Mucosa of descending colon (tissue), 3 donors: ENCODE measurements around the gene MSTN. TPM values are rescaled to one million over a fixed set of nuclear protein-coding genes. Genes with fewer than 3 reads are reported as not detected.

ENCODE experiments used
- ATAC-seq: fragments of 200-7000 bp; cut with Tn5 transposase; one replicate; pipeline ENCODE4 v1.9.1; 2020; ENCODE audit warnings: mild to moderate bottlenecking, moderate library complexity
- DNase-seq, 3 donors: peaks; one replicate each; pipeline ENCODE4 v3.0.0-alpha.2; 2020
- H3K36me3 ChIP-seq: fragments of 200-600 bp; one replicate; pipeline ENCODE4 v1.8.0; 2021; ENCODE audit warnings: low read depth, mild to moderate bottlenecking
- H3K4me1 ChIP-seq: fragments of 200-600 bp; one replicate; pipeline ENCODE4 v1.8.0; 2021; ENCODE audit warnings: low read depth, mild to moderate bottlenecking
- H3K4me3 ChIP-seq: fragments of 200-600 bp; one replicate; pipeline ENCODE4 v1.8.0; 2021; ENCODE audit warnings: mild to moderate bottlenecking
- H3K9me3 ChIP-seq: fragments of 200-600 bp; one replicate; pipeline ENCODE4 v1.8.0; 2021; ENCODE audit warnings: mild to moderate bottlenecking
- CTCF ChIP-seq: fragments of 200-600 bp; IDR thresholded peaks from one replicate; pipeline ENCODE4 v1.8.0; 2022; ENCODE audit warnings: antibody characterized with exemption, mild to moderate bottlenecking
- intact Hi-C, 2 donors: fragments of 100-400 bp; cut with DNase I in 1 of 2; cut with micrococcal nuclease in 1 of 2; formaldehyde crosslinking; loops; one replicate each; pipeline versions ENCODE4 v1.11.0 to v1.11.1; 2022; cut with DNase I, micrococcal nuclease
- total RNA-seq, 3 donors: library from RNA; stranded (reverse); fragmentation: NEBNext Ultra II Directional in 2 of 3; extraction: Animal tissue kit (Norgen Biotek cat#: 25700) in 2 of 3; gene quantifications; one replicate each; pipeline versions ENCODE4 v1.2.1 to v1.2.4, GENCODE V29; 2021 to 2023
- donor health status: DM: no; HTN: no; CAD: no; lungs with moderate emphysema.
- donor health status: DM: no; HTN: no; CAD: no.
- donor health status: DM: no; HTN: yes; CAD: no.

MSTN gene
- total RNA-seq, 3 donors from 2014 or later = 0.26 to 0.35 TPM; not detected in 1

- no peaks in the 10 kb centered on the region for H3K36me3 ChIP-seq
- DNase-seq = no peak
- ATAC-seq = no peak
- intact Hi-C loops = no loop called here
- no peaks in the 10 kb centered on the region for H3K9me3 ChIP-seq
- H3K4me1 ChIP-seq = no peaks in the 10 kb centered on the region
- no peak for TF ChIP-seq CTCF
- H3K4me3 ChIP-seq = no peak overlapping the region
Observed at GRCh38 chr2:190068764-190069163, 6.2 kb upstream of the MSTN start.

- Histone ChIP-seq H3K36me3 (no peaks in the 10 kb centered on the region), H3K4me1 (no peaks in the 10 kb centered on the region), H3K4me3 (no peak overlapping the region), H3K9me3 (no peaks in the 10 kb centered on the region)
- ATAC-seq (no peak), DNase-seq (no peak)
- no peak for TF ChIP-seq CTCF
- intact Hi-C loops = no loop called here
Observed at GRCh38 chr2:190065839-190066238, 3.3 kb upstream of the MSTN start.

GRCh38 chr2:190063624-190064023 is 1.1 kb upstream of the MSTN start:
- ATAC-seq = no peak
- no peak for DNase-seq
- no peaks in the 10 kb centered on the region for H3K9me3 ChIP-seq
- no peaks in the 10 kb centered on the region for H3K36me3 ChIP-seq
- intact Hi-C loops = no loop called here
- no peak overlapping the region for H3K4me3 ChIP-seq
- TF ChIP-seq CTCF = no peak
- no peaks in the 10 kb centered on the region for H3K4me1 ChIP-seq

GRCh38 chr2:190062053-190062452 is 476 bp downstream of the MSTN start:
- H3K4me3 ChIP-seq = no peak overlapping the region
- H3K4me1 ChIP-seq = no peaks in the 10 kb centered on the region
- TF ChIP-seq CTCF = no peak
- H3K9me3 ChIP-seq = no peaks in the 10 kb centered on the region
- no peaks in the 10 kb centered on the region for H3K36me3 ChIP-seq
- DNase-seq = no peak
- intact Hi-C loops = no loop called here
- no peak for ATAC-seq

- TF ChIP-seq CTCF = no peak
- H3K4me1 ChIP-seq = no peaks in the 10 kb centered on the region
- ATAC-seq = no peak
- intact Hi-C loops = no loop called here
- H3K4me3 ChIP-seq = no peak overlapping the region
- H3K36me3 ChIP-seq = no peaks in the 10 kb centered on the region
- no peak for DNase-seq
- no peaks in the 10 kb centered on the region for H3K9me3 ChIP-seq
Observed at GRCh38 chr2:190060626-190061025, 1.9 kb downstream of the MSTN start.

GRCh38 chr2:190060019-190060418 is 2.5 kb downstream of the MSTN start:
- intact Hi-C loops = no loop called here
- TF ChIP-seq CTCF = no peak
- Histone ChIP-seq H3K4me1 (no peaks in the 10 kb centered on the region), H3K4me3 (no peak overlapping the region), H3K36me3 (no peaks in the 10 kb centered on the region), H3K9me3 (no peaks in the 10 kb centered on the region)
- no peak for DNase-seq
- ATAC-seq = no peak
